ENCODE data around the gene NOP9.
A peak's percentile ranks its signal among the peaks of the same experiment; 100 is the strongest.

Gene NOP9

DNA sequence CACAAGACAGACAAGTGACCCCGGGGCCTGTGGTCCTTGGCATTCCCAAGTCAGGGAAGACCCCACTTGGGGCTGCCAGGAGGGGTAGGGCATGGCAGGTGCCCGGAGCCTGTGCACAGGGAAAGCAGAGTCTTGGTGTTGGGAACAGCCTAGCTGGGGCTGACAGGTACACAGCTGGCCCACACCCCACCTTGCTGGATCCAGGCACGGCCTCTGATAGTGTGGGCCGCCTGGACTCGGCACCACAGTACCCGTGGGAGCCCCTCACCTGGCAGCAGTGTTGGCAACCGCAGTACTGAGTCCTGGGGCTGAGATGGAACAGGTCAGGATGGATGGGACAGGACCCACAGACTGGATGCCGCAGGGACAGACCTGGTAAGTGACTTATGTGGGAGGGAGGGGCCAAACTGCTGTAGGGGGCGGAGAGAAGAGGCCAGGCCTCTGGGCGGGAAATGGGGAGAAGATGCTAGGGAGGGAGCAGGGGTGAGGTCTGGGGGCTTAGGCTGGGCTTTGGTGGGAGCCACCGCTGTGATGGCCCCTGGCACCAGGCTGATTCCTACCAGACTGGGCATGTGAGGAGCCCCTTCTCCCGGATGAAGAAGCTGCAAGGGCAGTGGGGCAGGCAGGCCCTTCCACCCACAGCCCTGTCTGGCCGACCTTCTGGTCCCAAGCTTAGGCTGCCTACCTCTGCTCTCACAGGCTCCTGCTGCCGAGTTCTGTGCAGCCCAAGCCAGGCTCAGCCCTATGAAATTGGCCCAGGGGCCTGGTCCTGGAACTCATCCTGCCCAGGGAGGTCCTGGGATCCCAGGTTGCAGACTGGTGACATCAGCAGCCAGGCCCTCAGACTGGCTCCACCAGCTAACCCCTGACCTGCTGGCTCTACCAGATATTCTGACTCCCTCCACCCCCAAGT is 36.6 kb upstream of the NOP9 start, which contains the start of gene TGM1:
Gene TGM1, minus strand, starts transcription at position 357 of the 913 bp plus-strand sequence. CDS start 825 bp downstream, outside the sequence.
- no peak for DNase-seq (ENCODE audit: low read depth in 3 of 3)

DNA sequence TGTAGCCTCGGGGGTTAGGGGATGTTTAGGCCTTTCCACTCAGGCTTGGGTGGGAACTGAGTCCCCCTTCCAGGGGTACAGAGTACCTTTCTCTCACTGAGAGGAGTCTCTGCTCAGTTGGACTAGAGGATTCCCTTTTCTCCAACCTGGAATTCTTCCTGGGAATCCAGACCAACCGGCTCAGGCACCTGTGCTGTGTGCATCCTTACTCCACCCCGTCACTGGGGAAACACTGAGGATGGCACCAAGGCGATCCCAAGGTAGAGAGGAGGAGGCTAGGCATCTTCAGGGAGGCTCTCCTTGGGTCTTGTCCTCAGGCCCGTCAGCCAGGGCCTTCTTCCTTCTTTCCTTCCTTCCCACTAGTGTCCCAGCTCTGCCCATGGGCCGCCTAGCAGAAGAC is 35.8 kb upstream of the NOP9 start:
- no peak for DNase-seq (ENCODE audit: low read depth in 3 of 3)

DNA sequence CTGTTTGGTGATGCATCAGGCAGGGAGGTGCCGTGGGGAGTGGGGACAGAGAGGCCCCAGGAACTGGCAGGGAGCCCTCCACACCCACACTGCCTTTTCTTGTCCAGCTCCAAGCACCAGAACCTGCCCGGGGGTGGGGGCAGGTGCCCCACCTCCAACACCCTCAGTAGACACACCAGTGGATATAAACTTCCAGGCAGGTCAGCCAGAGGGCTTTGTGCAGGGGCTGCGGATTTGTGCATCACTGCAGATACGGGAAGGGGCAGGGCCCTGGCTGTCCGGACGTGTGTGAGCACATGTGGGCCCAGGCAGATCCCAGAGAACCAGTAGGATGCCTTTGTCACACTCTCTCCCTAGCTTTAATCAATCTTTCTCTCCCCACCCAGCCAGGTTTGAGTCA is 35.4 kb upstream of the NOP9 start:
- no peak for DNase-seq (ENCODE audit: low read depth in 3 of 3)

DNA sequence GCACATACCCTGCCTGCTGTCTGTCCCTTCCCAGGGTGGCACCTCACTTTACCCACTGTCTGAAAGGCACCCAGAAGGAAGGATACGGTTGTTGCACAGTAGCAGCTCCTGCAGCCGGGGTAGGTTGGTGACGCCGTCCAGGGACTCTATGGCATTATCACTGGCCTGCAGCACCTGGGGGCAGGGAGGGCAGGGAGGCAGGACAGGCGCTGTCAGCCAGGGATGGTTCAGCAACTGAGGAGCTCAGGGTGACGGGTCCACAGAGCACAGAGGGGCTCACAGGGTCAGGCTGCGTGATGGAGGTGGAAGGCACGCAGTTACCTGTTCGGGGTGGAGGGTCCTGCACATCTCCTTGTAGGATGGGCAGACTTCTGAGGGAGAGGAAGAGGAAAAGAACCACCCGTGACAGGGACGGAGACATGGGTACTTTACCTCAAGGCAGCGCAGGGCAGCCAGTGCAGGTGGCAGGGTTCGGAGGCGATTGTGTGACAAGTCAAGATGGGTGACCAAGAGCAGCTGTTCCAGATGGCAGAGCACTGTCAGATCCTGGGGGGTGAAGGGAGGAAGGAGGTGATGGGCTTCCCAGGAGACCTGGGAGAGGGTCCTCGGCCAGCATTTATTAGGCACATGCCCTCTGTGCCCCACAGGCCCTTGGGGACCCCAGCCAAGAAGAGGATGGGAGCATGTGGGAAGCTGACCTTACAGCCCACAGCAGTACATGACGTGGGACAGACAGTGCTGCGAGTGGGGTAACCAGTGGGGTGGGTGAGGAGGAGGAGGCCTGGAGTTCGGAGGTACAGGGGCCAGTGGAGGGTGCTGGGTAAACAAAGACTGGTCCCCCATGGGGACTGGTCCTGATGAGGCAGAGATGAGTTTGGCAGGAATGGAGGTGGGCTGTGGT is 33.1 kb upstream of the NOP9 start:
- no peak for DNase-seq (ENCODE audit: low read depth in 3 of 3)

DNA sequence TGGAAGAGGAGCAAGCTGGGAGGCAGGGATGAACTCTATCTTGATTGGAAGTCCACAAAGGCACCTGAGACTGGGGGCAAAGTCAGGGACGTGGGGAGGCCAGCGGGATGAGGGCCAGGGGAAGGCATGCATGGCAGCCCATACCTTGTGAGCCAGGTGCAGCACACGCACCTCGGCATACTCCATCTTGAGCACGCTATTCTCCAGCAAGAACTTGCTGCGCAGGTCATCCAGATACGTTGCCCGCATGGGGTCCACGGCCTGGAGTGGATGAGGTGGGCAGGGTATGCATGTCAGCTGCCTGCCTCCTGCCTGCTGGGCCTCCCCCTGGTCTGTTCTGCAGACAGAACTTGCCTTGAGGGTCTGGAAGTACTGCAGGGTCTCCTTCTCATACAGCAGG is 32.1 kb upstream of the NOP9 start:
- DNase-seq (ENCODE audit: low read depth in 3 of 3), result no peak

DNA sequence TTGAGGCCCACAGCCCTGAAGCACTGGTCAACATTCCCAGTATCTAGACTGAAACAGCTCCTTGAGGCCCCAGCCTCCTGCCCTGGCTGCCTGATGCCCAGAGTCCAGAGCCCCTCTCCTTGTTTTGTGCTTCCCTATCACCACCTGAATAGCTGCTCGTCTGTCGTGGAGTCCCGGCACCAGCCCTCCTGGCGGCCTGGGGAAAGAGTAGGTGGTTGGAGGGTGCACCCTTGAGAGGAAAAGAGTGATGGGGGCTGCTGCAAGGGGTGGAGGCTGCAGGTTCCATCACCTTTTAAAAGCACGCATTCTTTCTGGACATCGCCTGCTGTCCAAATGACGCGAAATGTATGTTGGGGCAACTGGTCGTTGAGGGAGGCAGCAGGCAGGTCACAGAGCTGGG is 31.4 kb upstream of the NOP9 start:
- no peak for DNase-seq (ENCODE audit: low read depth in 3 of 3)

DNA sequence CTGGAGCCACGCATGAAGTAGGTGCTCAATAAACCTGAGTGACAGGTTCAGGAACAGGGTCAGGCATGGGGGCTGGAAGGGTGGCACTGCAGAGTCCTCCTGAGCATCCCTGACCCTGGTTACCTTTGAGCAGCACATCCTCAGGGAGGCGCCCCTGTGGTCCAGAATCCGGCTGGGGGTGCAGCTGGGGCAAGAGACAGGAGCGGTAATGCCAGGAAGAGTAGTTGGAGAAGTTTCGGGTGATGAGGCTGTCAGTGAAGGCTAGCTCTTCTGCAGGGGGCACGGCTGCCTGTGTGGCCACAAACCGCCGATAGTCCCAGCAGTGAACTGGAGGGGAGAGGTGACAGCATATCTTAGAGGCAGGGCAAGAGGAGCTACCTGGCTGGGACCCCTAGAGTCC is 30.3 kb upstream of the NOP9 start:
- no peak for DNase-seq (ENCODE audit: low read depth in 3 of 3)

DNA sequence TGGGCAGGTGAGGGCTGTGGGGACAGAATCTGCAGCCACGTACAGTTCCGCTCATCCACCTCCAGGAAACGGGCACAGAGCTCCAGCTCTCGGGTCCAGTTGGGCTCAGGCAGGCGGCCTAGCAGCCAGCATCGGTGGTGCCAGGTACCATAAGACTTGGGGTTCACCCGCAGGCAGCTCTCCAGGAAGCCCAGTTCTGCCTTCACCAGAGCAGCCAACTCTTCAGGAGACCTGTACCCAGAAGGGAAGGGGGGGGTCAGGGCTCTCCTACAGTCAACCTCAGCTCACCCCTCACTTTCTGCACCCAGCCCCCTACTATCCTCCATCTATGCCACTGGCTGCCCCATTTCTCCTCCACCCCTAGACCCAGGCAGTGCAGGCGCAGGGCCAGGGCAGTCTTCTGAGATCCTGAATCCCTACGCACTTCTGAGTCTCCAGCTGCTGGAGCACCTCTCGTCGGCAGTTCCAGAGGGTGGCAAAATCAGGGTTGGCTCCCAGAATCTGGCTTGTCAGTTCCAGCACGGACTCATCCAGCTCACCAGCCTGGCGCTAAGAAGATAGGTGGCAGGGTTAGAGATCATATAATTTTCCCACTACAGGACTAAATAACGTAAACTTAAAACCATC is 29.6 kb upstream of the NOP9 start:
- DNase-seq (ENCODE audit: low read depth in 3 of 3), result no peak

DNA sequence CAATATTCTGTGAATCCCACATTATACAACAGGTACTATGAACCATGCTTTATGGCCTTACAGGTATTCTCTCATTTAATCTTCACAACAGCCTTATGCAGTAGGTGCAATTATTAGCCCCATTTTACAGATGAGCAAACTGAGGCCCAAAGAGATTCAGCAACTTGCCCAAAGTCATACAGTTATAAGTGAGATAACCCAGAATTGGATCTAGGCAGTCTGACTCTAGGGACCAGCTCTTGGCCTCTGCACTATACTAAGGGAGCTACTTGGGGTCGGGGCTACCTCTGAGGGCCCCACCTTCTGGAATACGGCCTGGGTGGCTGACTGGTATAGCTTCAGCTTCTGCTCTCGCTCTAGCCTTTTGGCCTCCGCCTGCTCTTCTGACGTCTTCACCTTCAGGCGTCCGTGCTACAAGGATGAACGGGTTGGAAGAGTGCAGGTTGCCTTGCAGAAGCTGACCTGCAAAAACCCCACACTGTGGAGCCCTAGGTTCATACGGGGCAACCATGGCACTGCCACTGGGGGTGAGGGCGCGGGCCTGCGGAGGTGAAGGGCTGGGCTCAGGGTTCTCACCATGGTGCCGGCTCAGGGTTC is 29.0 kb upstream of the NOP9 start:
- no peak for DNase-seq (ENCODE audit: low read depth in 3 of 3)

DNA sequence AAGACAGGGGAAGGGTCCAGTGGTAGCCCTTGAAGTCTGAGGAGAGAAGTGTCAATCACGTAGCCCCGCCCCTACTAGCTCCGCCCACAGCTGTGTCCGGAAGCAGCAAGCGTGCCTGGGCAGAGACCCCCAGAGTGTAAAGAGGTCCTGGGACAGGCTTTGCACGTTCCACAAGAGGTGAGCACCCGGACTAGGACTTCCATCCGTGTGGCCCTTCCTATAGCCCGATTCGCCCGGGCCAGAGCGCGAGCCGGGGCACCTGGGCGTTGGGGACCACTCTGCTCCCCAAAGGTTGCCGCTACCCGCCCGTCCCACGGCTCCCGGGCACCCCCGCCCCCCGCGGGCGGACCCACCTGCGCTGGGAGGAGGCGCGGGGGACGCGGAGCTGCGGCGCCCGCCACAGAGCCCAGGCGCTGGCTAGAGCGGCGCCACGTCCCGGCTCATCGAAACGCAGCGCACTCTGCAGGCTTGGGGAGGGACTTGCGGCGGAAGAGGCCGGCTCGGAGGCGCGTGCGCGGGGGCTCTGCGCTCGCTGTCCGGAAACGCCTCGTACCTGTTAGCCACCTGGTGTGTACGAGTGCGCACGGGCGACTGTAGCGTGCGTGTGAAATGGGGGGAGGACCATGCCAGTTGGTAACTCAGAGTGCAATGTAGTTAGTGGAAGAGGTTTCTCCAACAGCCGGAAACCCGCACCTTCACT is 28.4 kb upstream of the NOP9 start, which contains the start of gene RABGGTA:
Gene RABGGTA, minus strand, starts transcription at position 464 of the 700 bp plus-strand sequence. CDS start 482 bp downstream, outside the sequence.
- DNase-seq (ENCODE audit: low read depth in 3 of 3), result peak; percentile 78 to 83 (median 78)

DNA sequence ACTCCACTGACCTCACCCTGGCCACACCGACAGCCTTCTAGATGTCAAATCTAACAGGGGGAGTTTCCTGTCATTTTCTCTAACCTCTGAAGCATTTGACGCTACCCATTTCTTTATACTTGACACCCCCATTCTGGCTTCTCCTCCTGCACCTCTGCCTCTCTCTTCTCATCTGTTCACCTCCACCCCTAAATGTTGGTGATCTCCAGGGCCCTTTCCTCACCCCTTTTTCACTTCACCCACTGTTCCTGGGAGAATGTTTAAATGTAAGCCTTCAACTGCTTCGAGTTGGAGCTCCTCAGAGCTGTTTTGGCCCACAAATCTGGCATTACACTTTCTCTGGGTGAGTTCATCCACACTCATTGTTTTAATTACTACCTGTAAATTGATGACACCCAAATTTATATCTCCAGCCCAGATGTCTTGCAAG is 27.8 kb upstream of the NOP9 start:
- no peak for DNase-seq (ENCODE audit: low read depth in 3 of 3)

DNA sequence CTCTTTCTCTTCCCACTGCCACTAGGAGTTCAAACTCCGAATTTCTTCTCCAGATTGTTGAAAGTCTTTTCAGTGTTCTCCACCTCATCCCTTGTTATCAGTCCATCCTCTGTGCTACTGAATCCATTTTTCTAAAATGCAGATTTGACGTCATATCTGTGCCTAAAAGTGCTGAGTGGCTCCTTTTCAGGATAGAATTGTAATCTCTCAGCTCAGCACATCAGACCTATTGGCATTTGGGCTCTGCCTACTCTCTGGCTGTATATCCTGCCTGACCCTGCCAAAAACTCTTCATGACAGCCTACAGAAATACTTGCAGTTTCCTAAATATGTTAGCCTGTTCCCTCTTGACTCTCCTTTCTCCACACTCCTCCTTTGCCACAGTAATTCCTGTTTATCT is 27.2 kb upstream of the NOP9 start:
- no peak for DNase-seq (ENCODE audit: low read depth in 3 of 3)

DNA sequence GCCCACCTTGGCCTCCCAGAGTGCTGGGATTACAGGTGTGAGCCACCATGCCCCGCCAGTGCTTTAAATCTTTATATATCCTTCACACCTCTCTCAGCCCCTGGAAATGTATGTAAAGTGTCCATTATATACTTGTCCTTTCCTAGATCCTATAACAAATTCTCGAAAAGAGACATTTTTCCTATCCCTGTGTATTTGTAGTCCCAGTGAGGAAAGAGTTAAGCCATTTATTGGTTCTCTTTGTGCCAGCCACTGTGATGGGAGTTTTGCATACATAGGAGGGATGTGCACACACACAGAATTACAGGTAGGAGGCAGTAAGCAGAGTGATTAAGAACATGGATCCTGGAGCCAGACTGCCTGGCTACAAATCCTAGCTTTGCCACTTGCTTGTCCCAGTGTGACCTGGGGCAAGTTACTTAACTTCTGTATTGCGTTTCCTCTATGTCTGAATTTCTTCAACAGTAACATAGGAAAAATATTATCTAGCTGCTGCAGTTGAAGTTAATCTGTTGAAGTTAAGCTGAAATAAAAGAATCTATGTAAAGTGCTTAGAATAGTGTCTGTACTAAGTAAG is 26.1 kb upstream of the NOP9 start:
- no peak for DNase-seq (ENCODE audit: low read depth in 3 of 3)

DNA sequence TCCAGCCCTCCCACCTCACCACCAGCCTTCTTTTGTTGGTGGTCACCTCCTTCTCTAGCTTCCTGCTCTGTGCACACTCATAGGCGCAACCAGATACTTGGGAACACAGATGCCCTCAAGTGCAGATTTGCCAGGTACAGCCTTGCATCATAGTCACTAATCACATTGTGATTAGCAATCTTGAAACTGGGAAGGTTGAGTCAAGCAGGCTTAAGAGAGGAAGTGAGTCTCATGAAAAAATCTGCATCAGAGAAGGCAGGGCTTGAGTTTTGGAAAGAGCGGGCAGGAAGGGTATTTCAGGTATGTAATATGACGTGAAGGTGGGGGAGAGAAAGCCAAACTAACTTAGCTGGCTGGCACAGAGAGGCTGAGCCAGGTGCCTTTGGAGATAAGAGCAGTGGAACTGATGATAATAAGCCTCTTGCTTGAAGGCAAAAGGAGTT is 25.5 kb upstream of the NOP9 start:
- peak; percentile 33 to 43 (median 41) for DNase-seq (ENCODE audit: low read depth in 3 of 3)

DNA sequence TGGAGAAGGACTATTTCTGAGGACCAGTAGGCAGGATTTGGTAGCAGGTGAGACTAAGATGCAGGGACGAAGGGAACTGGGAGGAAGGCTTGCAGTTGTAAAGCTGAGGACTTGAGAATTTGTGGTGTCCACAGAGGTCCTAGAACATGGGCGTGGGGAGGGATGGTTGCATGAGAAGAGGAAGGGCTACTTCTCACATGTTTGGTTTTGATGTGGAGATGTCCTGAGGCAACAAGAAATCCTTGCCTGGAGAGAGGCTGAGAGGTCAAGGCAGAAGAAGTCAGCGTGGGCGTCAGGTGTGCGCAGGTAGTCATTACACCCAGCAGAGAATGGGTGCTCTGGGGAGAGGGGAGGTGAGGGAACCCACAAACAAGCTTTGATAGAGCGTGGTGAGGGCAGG is 22.6 kb upstream of the NOP9 start:
- no peak for DNase-seq (ENCODE audit: low read depth in 3 of 3)

DNA sequence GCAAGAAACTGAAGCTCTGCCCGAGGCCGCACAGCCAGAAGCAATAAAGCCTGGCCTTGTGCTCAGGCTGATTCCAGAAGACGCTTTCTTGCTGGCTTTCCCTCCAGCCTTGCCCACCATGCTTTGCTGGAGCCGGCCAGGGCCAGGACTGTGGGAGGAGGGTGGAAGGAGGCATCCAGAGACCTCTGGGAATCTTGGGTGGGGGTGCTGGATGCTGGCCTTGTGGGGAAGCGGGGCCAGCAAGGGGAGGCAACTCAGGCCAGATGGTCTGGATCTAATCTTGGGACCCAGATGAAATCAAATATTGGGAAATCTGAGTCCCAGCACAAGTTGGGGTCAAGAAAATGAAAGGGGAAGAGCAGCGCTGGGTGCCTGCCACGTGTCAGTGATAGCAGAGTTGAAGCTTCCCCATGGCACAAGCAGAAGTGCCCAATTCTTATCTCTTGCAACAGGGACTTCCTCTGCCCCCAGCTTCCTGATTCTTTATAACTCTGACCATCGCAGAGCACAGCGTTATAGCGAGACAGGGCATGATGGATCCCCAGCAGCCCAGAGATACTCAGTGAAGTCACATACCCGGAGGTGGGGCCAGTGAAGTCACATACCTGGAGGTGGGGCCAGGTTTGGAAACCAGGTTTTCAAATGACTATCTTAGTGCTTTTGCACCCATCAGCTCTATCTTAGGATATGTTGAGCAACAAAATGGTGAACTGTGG is 21.9 kb upstream of the NOP9 start:
- DNase-seq (ENCODE audit: low read depth in 3 of 3), result no peak

DNA sequence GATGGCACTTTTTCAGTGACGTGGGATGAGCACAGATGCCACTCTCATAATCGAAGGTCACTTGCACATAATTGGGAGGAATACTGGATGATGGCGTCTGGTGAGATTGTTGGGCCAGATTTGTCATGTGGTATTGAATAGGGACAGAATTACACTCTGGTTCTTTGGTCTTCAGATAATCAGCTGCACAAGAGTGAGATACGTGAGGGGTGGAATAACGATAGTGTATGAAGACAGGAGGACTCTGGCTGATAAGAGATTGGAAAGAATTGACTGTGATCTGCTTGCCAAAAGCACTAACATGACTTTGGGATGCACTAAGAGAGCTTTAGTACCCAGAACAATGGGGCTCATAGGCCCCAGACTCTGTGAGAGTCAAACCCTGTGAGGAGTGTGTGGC is 21.2 kb upstream of the NOP9 start:
- DNase-seq (ENCODE audit: low read depth in 3 of 3), result no peak

DNA sequence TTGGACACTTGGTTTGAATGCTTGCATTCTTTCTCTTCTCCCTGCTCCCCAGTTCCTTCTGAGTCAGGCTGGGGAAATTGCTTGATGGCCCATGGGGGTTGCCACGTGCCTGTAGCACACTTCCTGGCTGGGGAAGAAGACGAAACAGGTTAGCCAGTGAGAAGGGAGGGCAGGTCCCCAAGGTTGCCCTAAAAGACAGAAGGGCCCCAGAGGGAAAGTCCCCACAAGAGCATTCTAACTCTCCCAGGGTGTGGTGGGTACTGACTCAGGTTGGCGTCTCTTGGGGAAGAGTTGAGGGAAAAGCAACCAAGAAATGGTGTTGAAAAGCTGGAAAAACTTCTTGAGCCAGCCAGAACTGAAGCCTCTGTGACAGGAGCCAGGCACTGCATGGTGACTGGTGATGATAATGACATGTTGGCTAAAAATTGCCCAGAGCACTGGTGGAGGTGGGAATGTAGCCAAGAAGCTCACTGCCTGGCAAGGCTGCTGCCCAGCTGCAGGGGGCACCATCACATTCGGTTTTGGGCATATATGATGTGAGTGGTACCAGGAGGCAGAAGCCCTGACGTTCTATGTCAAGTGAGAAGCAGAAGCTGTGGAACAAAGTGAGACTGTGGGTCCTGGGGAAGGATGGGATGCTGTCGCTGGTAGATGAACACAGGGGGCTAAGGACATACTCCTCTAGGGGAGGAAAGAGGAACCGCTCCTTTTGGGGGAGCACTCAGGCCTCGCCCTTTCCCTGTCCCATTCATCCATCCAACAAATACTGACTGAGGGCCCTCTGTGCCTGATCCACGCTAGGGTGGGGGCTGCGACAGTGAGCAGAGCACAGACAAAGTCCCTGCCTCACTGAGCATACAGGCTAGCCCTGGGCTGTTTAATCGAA is 20.1 kb upstream of the NOP9 start:
- peak in 2 of 3 experiments; percentile 39 to 61 for DNase-seq (ENCODE audit: low read depth in 3 of 3)
